HepG2 (cell line): ENCODE results near the gene SLC51B. TPM values are rescaled to one million over a fixed set of nuclear protein-coding genes. Genes with fewer than 3 reads are reported as not detected.

ENCODE experiments used
- ARHGAP35 ChIP-seq: sonication (generic); formaldehyde crosslinking; IDR thresholded peaks from 2 replicates; pipeline ENCODE4 v1.9.0; 2022; ENCODE audit warnings: mild to moderate bottlenecking, inconsistent platforms, moderate library complexity, missing genetic modification reagents, borderline replicate concordance
- ATAD3A ChIP-seq: sonication (generic); formaldehyde crosslinking; IDR thresholded peaks from 2 replicates; pipeline ENCODE4 v1.4.0; 2020; ENCODE audit warnings: missing genetic modification reagents
- GLI4 ChIP-seq: sonication (generic); formaldehyde crosslinking; IDR thresholded peaks from 2 replicates; pipeline ENCODE4 v1.5.1; 2020; ENCODE audit warnings: missing genetic modification reagents, mild to moderate bottlenecking, moderate library complexity, borderline replicate concordance
- MTF2 ChIP-seq: sonication (generic); formaldehyde crosslinking; IDR thresholded peaks from 2 replicates; pipeline ENCODE4 v1.5.0; 2020; ENCODE audit warnings: missing genetic modification reagents, borderline replicate concordance
- SALL1 ChIP-seq: sonication (generic); formaldehyde crosslinking; IDR thresholded peaks from 2 replicates; pipeline ENCODE4 v1.8.0; 2022; ENCODE audit warnings: mild to moderate bottlenecking, missing genetic modification reagents
- THAP9 ChIP-seq: sonication (generic); formaldehyde crosslinking; IDR thresholded peaks from 2 replicates; pipeline ENCODE4; 2020; ENCODE audit warnings: missing genetic modification reagents, mild to moderate bottlenecking, borderline replicate concordance
- TOE1 ChIP-seq: sonication (generic); formaldehyde crosslinking; IDR thresholded peaks from 2 replicates; pipeline ENCODE4 v1.4.0; 2020; ENCODE audit warnings: mild to moderate bottlenecking, missing genetic modification reagents
- ZNF256 ChIP-seq: sonication (generic); formaldehyde crosslinking; conservative IDR thresholded peaks from 2 replicates; pipeline ENCODE4 v1.4.0; 2020; ENCODE audit warnings: missing genetic modification reagents
- ZNF350 ChIP-seq: sonication (generic); formaldehyde crosslinking; IDR thresholded peaks from 2 replicates; pipeline ENCODE4 v1.4.0; 2020; ENCODE audit warnings: mild to moderate bottlenecking, low read depth, missing genetic modification reagents, borderline replicate concordance
- polyA plus RNA-seq, 8 experiments: library from polyadenylated mRNA; depleted of rRNA in 3 of 8; stranded (reverse) in 7 of 8; unstranded in 1 of 8; fragments of >200 nt; fragmentation: Illumina TruSeq in 4 of 8; extraction: Trizol in 4 of 8; gene quantifications; 2 replicates each; pipeline versions ENCODE4 v1.2.1 to v1.2.3, GENCODE V29; 2011 to 2016; ENCODE audit warnings: low read depth in 4 of 8, missing spikeins in 1 of 8, mixed read lengths in 1 of 8; ENCODE audit not compliant: insufficient read depth in 1 of 8
- total RNA-seq, 5 experiments: library from RNA; depleted of rRNA; stranded (reverse); fragments of >200 nt; fragmentation: Illumina TruSeq; extraction: Trizol; gene quantifications; 2 replicates each; pipeline ENCODE4 v1.2.3, GENCODE V29; 2016; ENCODE audit warnings: low read depth in 1 of 5
- TF ChIP-seq, protein P1 (sequence below): sonication (generic); formaldehyde crosslinking; IDR thresholded peaks from 2 replicates; pipeline ENCODE4 v1.9.0; 2021; ENCODE audit warnings: missing genetic modification reagents, borderline replicate concordance

SLC51B gene
- total and polyA plus RNA-seq, 2 of the 13 experiments (the other 11 are each of a cell fraction or from before 2014, with no cell fraction given), result 14.9 to 17.1 TPM

DNA sequence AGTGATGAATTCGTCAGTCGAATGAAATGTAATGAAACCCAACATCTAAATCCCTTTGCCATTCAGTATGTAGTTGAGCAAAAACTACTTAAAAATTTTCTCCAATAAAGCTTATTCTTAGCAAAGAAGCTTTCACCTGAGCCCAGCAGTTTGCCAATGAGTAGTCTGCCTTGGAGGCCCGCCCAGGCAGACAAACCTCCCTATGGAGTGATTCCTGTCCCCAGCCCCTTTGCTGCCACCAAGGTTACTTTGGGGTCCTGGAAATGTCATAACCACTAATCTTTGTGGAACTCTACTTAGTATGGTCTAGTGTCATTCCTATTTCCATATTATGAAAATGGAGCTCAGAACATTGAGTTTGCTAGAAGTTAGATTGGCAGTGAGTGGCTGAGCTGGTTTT is 57.7 kb downstream of the SLC51B start (continued):
- TF ChIP-seq ZNF256 (no peak), SALL1 (CRISPR knock-in tag) (no peak), ATAD3A (CRISPR knock-in tag) (no peak), ARHGAP35 (CRISPR knock-in tag) (no peak), ZNF350 (CRISPR knock-in tag) (no peak), GLI4 (CRISPR knock-in tag) (no peak), THAP9 (CRISPR knock-in tag) (no peak), MTF2 (CRISPR knock-in tag) (no peak), TOE1 (CRISPR knock-in tag) (no peak)
- TF ChIP-seq, protein P1, sequence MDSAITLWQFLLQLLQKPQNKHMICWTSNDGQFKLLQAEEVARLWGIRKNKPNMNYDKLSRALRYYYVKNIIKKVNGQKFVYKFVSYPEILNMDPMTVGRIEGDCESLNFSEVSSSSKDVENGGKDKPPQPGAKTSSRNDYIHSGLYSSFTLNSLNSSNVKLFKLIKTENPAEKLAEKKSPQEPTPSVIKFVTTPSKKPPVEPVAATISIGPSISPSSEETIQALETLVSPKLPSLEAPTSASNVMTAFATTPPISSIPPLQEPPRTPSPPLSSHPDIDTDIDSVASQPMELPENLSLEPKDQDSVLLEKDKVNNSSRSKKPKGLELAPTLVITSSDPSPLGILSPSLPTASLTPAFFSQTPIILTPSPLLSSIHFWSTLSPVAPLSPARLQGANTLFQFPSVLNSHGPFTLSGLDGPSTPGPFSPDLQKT (CRISPR knock-in tag), result no peak

Other genes with a start within 250 kb of the SLC51B start
- gene PIF1, start 219.7 kb upstream of the SLC51B start, total RNA-seq (2016; rRNA removed; fragmentation: Illumina TruSeq; extraction: Trizol), result 8.3 and 19.7 TPM in 2 replicates
- gene PIF1, start 219.7 kb upstream of the SLC51B start, polyA plus RNA-seq (2011; rRNA removed), result 14.0 and 18.5 TPM in 2 replicates
- gene PLEKHO2, start 203.5 kb upstream of the SLC51B start, total RNA-seq (2016; rRNA removed; fragmentation: Illumina TruSeq; extraction: Trizol), result 3.1 and 3.8 TPM in 2 replicates
- gene PLEKHO2, start 203.5 kb upstream of the SLC51B start, polyA plus RNA-seq (2011; rRNA removed), result 4.8 and 5.1 TPM in 2 replicates
- gene ANKDD1A, start 133.5 kb upstream of the SLC51B start, total RNA-seq (2016; rRNA removed; fragmentation: Illumina TruSeq; extraction: Trizol), result 0.11 TPM in 2 replicates
- gene ANKDD1A, start 133.5 kb upstream of the SLC51B start, polyA plus RNA-seq (2011; rRNA removed), result 0.17 and 0.48 TPM in 2 replicates
- gene SPG21, start 55.5 kb upstream of the SLC51B start, total RNA-seq (2016; rRNA removed; fragmentation: Illumina TruSeq; extraction: Trizol), result 42.4 and 53.0 TPM in 2 replicates
- gene SPG21, start 55.5 kb upstream of the SLC51B start, polyA plus RNA-seq (2011; rRNA removed), result 29.1 and 36.7 TPM in 2 replicates
- 23.2 and 27.9 TPM in 2 replicates for gene MTFMT, start 15.7 kb upstream of the SLC51B start, total RNA-seq (2016; rRNA removed; fragmentation: Illumina TruSeq; extraction: Trizol)
- 8.9 and 9.9 TPM in 2 replicates for gene MTFMT, start 15.7 kb upstream of the SLC51B start, polyA plus RNA-seq (2011; rRNA removed)
- 0.39 and 0.55 TPM in 2 replicates for gene RASL12, start 22.6 kb downstream of the SLC51B start, total RNA-seq (2016; rRNA removed; fragmentation: Illumina TruSeq; extraction: Trizol)
- gene RASL12, start 22.6 kb downstream of the SLC51B start, polyA plus RNA-seq (2011; rRNA removed), result 0.10 and 0.16 TPM in 2 replicates
- gene KBTBD13, start 31.4 kb downstream of the SLC51B start, total RNA-seq (2016; rRNA removed; fragmentation: Illumina TruSeq; extraction: Trizol), result not detected in 2 replicates
- gene KBTBD13, start 31.4 kb downstream of the SLC51B start, polyA plus RNA-seq (2011; rRNA removed), result not detected in 2 replicates
- 0.13 and 0.86 TPM in 2 replicates for gene UBAP1L, start 69.8 kb downstream of the SLC51B start, total RNA-seq (2016; rRNA removed; fragmentation: Illumina TruSeq; extraction: Trizol)
- gene UBAP1L, start 69.8 kb downstream of the SLC51B start, polyA plus RNA-seq (2011; rRNA removed), result 1.4 and 1.7 TPM in 2 replicates
- gene PDCD7, start 88.4 kb downstream of the SLC51B start, total RNA-seq (2016; rRNA removed; fragmentation: Illumina TruSeq; extraction: Trizol), result 14.7 and 15.8 TPM in 2 replicates
- gene PDCD7, start 88.4 kb downstream of the SLC51B start, polyA plus RNA-seq (2011; rRNA removed), result 10.1 TPM in 2 replicates
- gene CLPX, start 140.0 kb downstream of the SLC51B start, total RNA-seq (2016; rRNA removed; fragmentation: Illumina TruSeq; extraction: Trizol), result 61.3 and 100 TPM in 2 replicates
- 26.9 and 33.9 TPM in 2 replicates for gene CLPX, start 140.0 kb downstream of the SLC51B start, polyA plus RNA-seq (2011; rRNA removed)
- not detected in 2 replicates for gene CILP, start 166.1 kb downstream of the SLC51B start, total RNA-seq (2016; rRNA removed; fragmentation: Illumina TruSeq; extraction: Trizol)
- 0.03 and 0.08 TPM in 2 replicates for gene CILP, start 166.1 kb downstream of the SLC51B start, polyA plus RNA-seq (2011; rRNA removed)
- 6.7 and 6.8 TPM in 2 replicates for gene PARP16, start 241.5 kb downstream of the SLC51B start, total RNA-seq (2016; rRNA removed; fragmentation: Illumina TruSeq; extraction: Trizol)
- gene PARP16, start 241.5 kb downstream of the SLC51B start, polyA plus RNA-seq (2011; rRNA removed), result 7.6 and 8.3 TPM in 2 replicates